ENCODE results near the gene SMARCA4.

GRCh38 chr19:10920288-10920655 lies 40.6 kb upstream of the SMARCA4 start:
- TF ChIP-seq CTCF (conservative IDR thresholded peaks at IDR 0.05; ENCODE audit: low read length), result no peak
- no peak for TF ChIP-seq EZH2phosphoT487 (IDR thresholded peaks at IDR 0.05; ENCODE audit: borderline replicate concordance, low read depth, low read length)
